Measurements from ENCODE around the gene MRPS22.

The MRPS22 gene

DNA sequence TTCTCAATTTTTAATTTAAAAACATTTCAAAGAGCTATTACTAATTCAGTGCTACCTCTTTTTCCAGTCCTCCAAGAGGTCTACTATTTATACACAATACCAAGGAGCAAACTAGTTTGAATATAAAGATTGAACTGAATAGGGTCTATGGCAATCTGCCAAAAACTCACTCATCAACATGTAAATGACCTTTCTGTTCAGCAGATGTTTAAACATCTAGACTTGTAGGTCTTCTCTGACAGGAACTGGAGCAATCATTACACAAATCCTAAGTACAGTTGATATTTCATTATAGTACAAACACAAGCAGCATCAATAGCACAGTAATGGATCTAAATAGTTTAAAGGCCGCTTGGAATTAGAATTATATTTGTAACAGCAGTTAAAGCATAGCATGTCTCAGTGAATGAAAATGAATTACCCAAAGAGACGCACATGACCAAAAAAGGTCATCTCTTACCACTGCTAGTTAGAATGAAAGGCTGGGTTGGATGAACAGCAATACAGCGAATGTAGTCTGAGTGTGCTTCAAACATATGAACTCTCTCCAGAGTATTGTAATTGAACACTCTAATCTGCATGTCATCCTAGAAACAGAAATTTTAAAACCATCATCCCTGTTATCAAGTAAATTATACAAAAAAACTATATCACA is 34.9 kb downstream of the MRPS22 start:
- TF ChIP-seq, protein P1, sequence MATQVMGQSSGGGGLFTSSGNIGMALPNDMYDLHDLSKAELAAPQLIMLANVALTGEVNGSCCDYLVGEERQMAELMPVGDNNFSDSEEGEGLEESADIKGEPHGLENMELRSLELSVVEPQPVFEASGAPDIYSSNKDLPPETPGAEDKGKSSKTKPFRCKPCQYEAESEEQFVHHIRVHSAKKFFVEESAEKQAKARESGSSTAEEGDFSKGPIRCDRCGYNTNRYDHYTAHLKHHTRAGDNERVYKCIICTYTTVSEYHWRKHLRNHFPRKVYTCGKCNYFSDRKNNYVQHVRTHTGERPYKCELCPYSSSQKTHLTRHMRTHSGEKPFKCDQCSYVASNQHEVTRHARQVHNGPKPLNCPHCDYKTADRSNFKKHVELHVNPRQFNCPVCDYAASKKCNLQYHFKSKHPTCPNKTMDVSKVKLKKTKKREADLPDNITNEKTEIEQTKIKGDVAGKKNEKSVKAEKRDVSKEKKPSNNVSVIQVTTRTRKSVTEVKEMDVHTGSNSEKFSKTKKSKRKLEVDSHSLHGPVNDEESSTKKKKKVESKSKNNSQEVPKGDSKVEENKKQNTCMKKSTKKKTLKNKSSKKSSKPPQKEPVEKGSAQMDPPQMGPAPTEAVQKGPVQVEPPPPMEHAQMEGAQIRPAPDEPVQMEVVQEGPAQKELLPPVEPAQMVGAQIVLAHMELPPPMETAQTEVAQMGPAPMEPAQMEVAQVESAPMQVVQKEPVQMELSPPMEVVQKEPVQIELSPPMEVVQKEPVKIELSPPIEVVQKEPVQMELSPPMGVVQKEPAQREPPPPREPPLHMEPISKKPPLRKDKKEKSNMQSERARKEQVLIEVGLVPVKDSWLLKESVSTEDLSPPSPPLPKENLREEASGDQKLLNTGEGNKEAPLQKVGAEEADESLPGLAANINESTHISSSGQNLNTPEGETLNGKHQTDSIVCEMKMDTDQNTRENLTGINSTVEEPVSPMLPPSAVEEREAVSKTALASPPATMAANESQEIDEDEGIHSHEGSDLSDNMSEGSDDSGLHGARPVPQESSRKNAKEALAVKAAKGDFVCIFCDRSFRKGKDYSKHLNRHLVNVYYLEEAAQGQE (IDR thresholded peaks at IDR 0.05; ENCODE audit: insufficient read depth in 1 of 2, low read depth in 2 of 2, low read length in 2 of 2): no peak
- no peak for TF ChIP-seq POLR2AphosphoS5 (IDR thresholded peaks at IDR 0.05; ENCODE audit: low read depth, low read length)
- TF ChIP-seq SIN3A (IDR thresholded peaks at IDR 0.05; ENCODE audit: borderline replicate concordance, insufficient read depth, low read length): no peak
- no peak for TF ChIP-seq TAF1 (IDR thresholded peaks at IDR 0.05; ENCODE audit: borderline replicate concordance, insufficient read depth, low read length)
- no peak for TF ChIP-seq FOXP2 (optimal IDR thresholded peaks at IDR 0.05; ENCODE audit: borderline replicate concordance, extremely low read depth, extremely low read length, insufficient read depth)

DNA sequence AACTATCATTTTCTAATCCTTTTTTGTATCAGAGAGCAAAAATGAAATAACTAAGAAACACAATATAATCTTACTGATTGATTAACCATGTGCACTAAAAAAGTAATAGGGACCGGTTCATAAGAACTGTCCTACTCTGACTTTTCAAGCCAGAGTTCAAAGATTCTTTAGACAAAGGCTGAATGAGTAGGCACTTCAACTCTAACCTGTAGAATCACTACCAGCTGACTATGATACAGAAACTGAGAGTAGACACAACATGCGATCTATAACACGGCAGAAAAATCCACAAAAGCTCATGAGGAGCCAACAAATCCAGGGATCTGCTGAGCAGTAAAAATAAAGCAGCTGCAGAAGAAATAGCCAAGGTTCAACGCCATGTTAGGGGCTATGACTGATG is 36.8 kb downstream of the MRPS22 start:
- TF ChIP-seq SIN3A (IDR thresholded peaks at IDR 0.05; ENCODE audit: borderline replicate concordance, insufficient read depth, low read length): no peak
- no peak for TF ChIP-seq TAF1 (IDR thresholded peaks at IDR 0.05; ENCODE audit: borderline replicate concordance, insufficient read depth, low read length)
- TF ChIP-seq POLR2AphosphoS5 (IDR thresholded peaks at IDR 0.05; ENCODE audit: low read depth, low read length): no peak
- no peak for TF ChIP-seq FOXP2 (optimal IDR thresholded peaks at IDR 0.05; ENCODE audit: borderline replicate concordance, extremely low read depth, extremely low read length, insufficient read depth)
- TF ChIP-seq, protein P1 (IDR thresholded peaks at IDR 0.05; ENCODE audit: insufficient read depth in 1 of 2, low read depth in 2 of 2, low read length in 2 of 2): no peak

- TF ChIP-seq FOXP2 (optimal IDR thresholded peaks at IDR 0.05; ENCODE audit: borderline replicate concordance, extremely low read depth, extremely low read length, insufficient read depth) (no peak), TAF1 (IDR thresholded peaks at IDR 0.05; ENCODE audit: borderline replicate concordance, insufficient read depth, low read length) (no peak), SIN3A (IDR thresholded peaks at IDR 0.05; ENCODE audit: borderline replicate concordance, insufficient read depth, low read length) (no peak), POLR2AphosphoS5 (IDR thresholded peaks at IDR 0.05; ENCODE audit: low read depth, low read length) (no peak)
- TF ChIP-seq, protein P1 (IDR thresholded peaks at IDR 0.05; ENCODE audit: insufficient read depth in 1 of 2, low read depth in 2 of 2, low read length in 2 of 2): no peak
Measured at GRCh38 chr3:139388077-139388476, 44.3 kb downstream of the MRPS22 start.

DNA sequence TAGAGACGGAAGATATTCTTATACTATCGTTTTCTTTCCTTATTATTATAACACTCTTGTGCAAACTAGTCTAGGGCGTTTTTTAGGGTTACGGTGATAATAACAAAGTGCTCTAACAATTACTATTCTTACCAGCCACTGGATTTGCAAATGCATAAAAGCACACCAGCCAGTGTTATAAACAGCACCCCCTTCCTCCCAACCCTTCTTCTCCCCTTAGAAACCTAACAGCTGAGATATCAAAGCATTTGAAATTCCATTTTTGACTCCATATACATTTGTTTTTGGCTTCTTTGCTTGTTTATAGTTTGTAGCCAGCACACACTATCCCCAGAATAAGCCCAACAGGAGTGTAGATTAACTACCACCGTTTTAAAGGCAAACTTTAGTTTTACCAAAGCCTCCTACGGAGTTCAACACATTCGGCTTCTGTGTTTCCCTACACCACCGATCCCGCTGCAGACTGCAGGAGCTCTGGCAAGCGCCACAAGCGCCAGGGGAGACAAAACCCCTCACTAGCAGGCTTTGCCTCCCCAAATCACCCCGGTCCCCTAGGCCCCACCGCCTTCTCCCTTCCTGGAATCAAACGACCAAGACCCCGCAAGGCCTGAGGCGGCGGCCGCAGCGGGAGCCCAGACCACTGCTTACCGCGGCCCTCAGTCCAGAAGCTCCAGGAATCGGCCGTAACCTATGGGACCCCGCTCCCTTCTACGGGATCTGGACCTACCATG is 45.2 kb downstream of the MRPS22 start:
- 0 out of 2 replicates have a peak, but pooled peaks have one; percentile 18 for TF ChIP-seq SIN3A (IDR thresholded peaks at IDR 0.05; ENCODE audit: borderline replicate concordance, insufficient read depth, low read length)
- no peak for TF ChIP-seq TAF1 (IDR thresholded peaks at IDR 0.05; ENCODE audit: borderline replicate concordance, insufficient read depth, low read length)
- no peak for TF ChIP-seq FOXP2 (optimal IDR thresholded peaks at IDR 0.05; ENCODE audit: borderline replicate concordance, extremely low read depth, extremely low read length, insufficient read depth)

DNA sequence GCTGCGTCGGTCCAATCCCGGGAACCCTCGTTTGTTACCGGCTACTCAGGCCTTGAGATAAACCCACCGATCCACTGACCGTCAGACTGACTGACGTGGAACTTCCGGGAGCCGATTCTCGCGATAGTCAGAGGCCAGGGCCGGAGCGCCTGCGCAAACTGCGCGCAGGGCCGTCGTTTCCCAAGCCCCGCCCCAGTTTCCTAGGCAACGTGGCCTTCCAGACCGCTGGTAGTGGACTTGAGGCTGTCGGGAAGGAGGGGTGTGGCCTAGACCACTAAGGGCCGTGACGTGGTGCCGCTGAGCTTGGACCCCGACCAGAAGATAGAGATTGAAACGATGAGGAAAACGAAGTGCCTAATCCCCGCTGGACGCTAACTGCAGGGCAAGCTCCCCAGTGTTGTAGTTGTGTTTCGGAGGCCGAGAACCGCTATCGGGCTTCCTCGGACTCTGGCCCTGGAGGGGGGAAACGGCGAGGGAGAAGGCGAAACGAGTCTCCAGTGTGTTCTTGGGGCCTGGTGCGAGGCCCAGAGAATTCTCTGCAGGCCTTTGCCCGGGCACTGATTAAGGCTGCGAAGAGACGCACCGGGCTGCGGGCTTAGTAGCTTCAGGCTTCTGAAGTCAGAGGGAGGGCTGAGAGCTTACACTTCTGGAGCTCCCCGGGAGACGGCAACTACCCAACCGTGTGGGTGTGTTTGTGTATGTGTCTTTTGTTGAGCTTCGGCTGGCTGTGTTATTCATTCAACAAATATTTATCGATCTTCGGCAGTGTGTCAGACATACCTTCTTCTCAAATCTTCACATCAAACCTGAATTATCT is 45.9 kb downstream of the MRPS22 start, which contains the start of gene COPB2:
TSS of gene COPB2 (minus strand) at position 96 of the 817 bp plus-strand sequence. CDS start 97 bp downstream, outside the sequence.
- TF ChIP-seq, protein P1 (IDR thresholded peaks at IDR 0.05; ENCODE audit: insufficient read depth in 1 of 2, low read depth in 2 of 2, low read length in 2 of 2): no peak
- TF ChIP-seq SIN3A (IDR thresholded peaks at IDR 0.05; ENCODE audit: borderline replicate concordance, insufficient read depth, low read length) (no peak), POLR2AphosphoS5 (IDR thresholded peaks at IDR 0.05; ENCODE audit: low read depth, low read length) (peak; percentile 83), FOXP2 (optimal IDR thresholded peaks at IDR 0.05; ENCODE audit: borderline replicate concordance, extremely low read depth, extremely low read length, insufficient read depth) (no peak), TAF1 (IDR thresholded peaks at IDR 0.05; ENCODE audit: borderline replicate concordance, insufficient read depth, low read length) (peak; percentile 76; the same call in 1 of the 2 replicates)
